Measurements from ENCODE around the gene ZNF385D.

GRCh38 chr3:21638488-21638887, 112.5 kb downstream of the ZNF385D start:
- TF ChIP-seq REST (IDR thresholded peaks at IDR 0.05; ENCODE audit: low read depth): no peak
- no peak for TF ChIP-seq POLR2AphosphoS5 (IDR thresholded peaks at IDR 0.05; ENCODE audit: low read depth, low read length)
- TF ChIP-seq CTCF (IDR thresholded peaks at IDR 0.05 in 2 of 3, conservative IDR thresholded peaks at IDR 0.05 in 1 of 3; ENCODE audit: borderline replicate concordance in 1 of 3, insufficient read depth in 1 of 3, low read depth in 2 of 3, low read length in 2 of 3): no peak
- no peak for TF ChIP-seq JUND (IDR thresholded peaks at IDR 0.05)

All from HCT116 (cell line).